HCT116 (cell line): ENCODE measurements around the gene ATG5. TPM values are rescaled to one million over a fixed set of nuclear protein-coding genes. Genes with fewer than 3 reads are reported as not detected.
A peak's percentile ranks its signal among the peaks of the same experiment; 100 is the strongest.

Experiments
- ATAC-seq: fragments of 200-7000 bp; cut with Tn5 transposase; 2 replicates; pipeline ENCODE4 v1.9.1; 2020; ENCODE audit warnings: mild to moderate bottlenecking, moderate library complexity
- BruUV-seq: library from RNA; stranded (reverse); fragments of 400-500 nt; replicated peaks from 2 replicates; lab custom pipeline; 2021; lab: Mats Ljungman, UMichigan
- CTCF ChIA-PET: fragments of 300-600 bp; sonication (Branson Sonifier 250); formaldehyde crosslinking; loops from one replicate; lab custom pipeline; 2021; ENCODE audit warnings: antibody characterized with exemption; lab: Charles Lee
- POLR2A ChIA-PET: fragments of 300-600, 350-600 bp; sonication (Branson Sonifier 250); formaldehyde crosslinking; loops from one replicate; lab custom pipeline; 2021; ENCODE audit warnings: antibody characterized with exemption; lab: Charles Lee
- RAD21 ChIA-PET, 2 experiments: fragments of 300-600 bp; sonication (Branson Sonifier 250); formaldehyde crosslinking; loops; one replicate each; lab custom pipeline; 2023; ENCODE audit warnings: low total read pairs in 2 of 2; ENCODE audit not compliant: uncharacterized antibody in 2 of 2, unreplicated experiment in 2 of 2, low non-redundant PET in 1 of 2; lab: Charles Lee
- DNase-seq: peaks from one replicate; pipeline ENCODE4 v3.0.0-alpha.2; 2010; ENCODE audit warnings: low read depth, low spot score
- H2AFZ ChIP-seq: fragments of 200-600 bp; shearing (Covaris generic), sonication (generic); 2 replicates; pipeline ENCODE4 v1.6.1; 2017; ENCODE audit warnings: low read depth, mixed run types, mixed read lengths, antibody characterized with exemption, low read length; ENCODE audit not compliant: poor library complexity, severe bottlenecking
- H3K27ac ChIP-seq: 2 replicates; pipeline ENCODE4 v1.5.1; 2012; ENCODE audit warnings: low read depth, low read length
- H3K27me3 ChIP-seq: fragments of 200-600 bp; sonication (generic); 2 replicates; pipeline ENCODE4 v1.6.1; 2016; ENCODE audit warnings: mixed run types, low read length, mixed read lengths; ENCODE audit not compliant: insufficient read depth
- H3K36me3 ChIP-seq, 2 experiments: fragments of 200-500 bp in 1 of 2; fragments of 200-600 bp in 1 of 2; sonication (Bioruptor generic) in 1 of 2; sonication (generic) in 1 of 2; 2 replicates each; pipeline versions ENCODE4 v1.5.1 to v1.6.1; 2014 to 2016; ENCODE audit warnings: low read length in 2 of 2, inconsistent platforms in 1 of 2, mixed read lengths in 1 of 2, mixed run types in 1 of 2; ENCODE audit not compliant: insufficient read depth in 2 of 2, control insufficient read depth in 1 of 2
- H3K4me1 ChIP-seq, 2 experiments: fragments of 200-600 bp in 1 of 2; sonication (generic) in 1 of 2; 2 replicates each; pipeline versions ENCODE4 v1.5.1 to v1.6.1; 2012 to 2017; ENCODE audit warnings: low read length in 2 of 2, inconsistent platforms in 1 of 2, mild to moderate bottlenecking in 1 of 2, mixed read lengths in 1 of 2, mixed run types in 1 of 2, moderate library complexity in 1 of 2; ENCODE audit not compliant: insufficient read depth in 2 of 2, control insufficient read depth in 1 of 2
- H3K4me2 ChIP-seq: fragments of 200-600 bp; sonication (generic); 2 replicates; pipeline ENCODE4 v1.6.1; 2017; ENCODE audit warnings: mixed run types, low read length, mixed read lengths
- H3K4me3 ChIP-seq, 2 experiments: fragments of 200-600 bp in 1 of 2; sonication (generic) in 1 of 2; replicated peaks in 1 of 2; 2 replicates each; pipeline ENCODE4 v1.5.1; 2011 to 2016; ENCODE audit warnings: low read length in 2 of 2, control low read depth in 1 of 2, low read depth in 1 of 2, mild to moderate bottlenecking in 1 of 2, mixed read lengths in 1 of 2, mixed run types in 1 of 2
- H3K79me2 ChIP-seq: fragments of 200-600 bp; sonication (generic); 2 replicates; pipeline ENCODE4 v1.6.1; 2017; ENCODE audit warnings: mild to moderate bottlenecking, mixed run types, low read length, moderate library complexity, mixed read lengths; ENCODE audit not compliant: insufficient read depth
- H3K9ac ChIP-seq: fragments of 200-600 bp; sonication (generic); 2 replicates; pipeline ENCODE4 v1.6.1; 2016; ENCODE audit warnings: low read length, mixed read lengths
- H3K9me2 ChIP-seq: fragments of 200-600 bp; sonication (generic), shearing (Covaris generic); 2 replicates; pipeline ENCODE4 v1.6.1; 2017; ENCODE audit warnings: mixed run types, mild to moderate bottlenecking, moderate library complexity; ENCODE audit not compliant: insufficient read depth
- H3K9me3 ChIP-seq, 2 experiments: fragments of 200-500 bp in 1 of 2; fragments of 200-600 bp in 1 of 2; sonication (Bioruptor generic) in 1 of 2; sonication (generic) in 1 of 2; 2 replicates each; pipeline ENCODE4 v1.6.1; 2014 to 2017; ENCODE audit warnings: low read length in 2 of 2, mixed read lengths in 2 of 2, inconsistent platforms in 1 of 2, low read depth in 1 of 2, mild to moderate bottlenecking in 1 of 2, mixed run types in 1 of 2, moderate library complexity in 1 of 2; ENCODE audit not compliant: control insufficient read depth in 1 of 2, insufficient read depth in 1 of 2
- H4K20me1 ChIP-seq: fragments of 200-600 bp; sonication (generic), shearing (Covaris generic); 2 replicates; pipeline ENCODE4 v1.6.1; 2017; ENCODE audit warnings: mixed run types, mild to moderate bottlenecking, moderate library complexity; ENCODE audit not compliant: insufficient read depth
- CBX3 ChIP-seq: IDR thresholded peaks from 2 replicates; pipeline ENCODE4 v1.6.1; 2012; ENCODE audit warnings: low read depth
- CTCF ChIP-seq, 3 experiments: fragments of 200-600 bp in 1 of 3; sonication (generic) in 1 of 3; IDR thresholded peaks in 2 of 3; conservative IDR thresholded peaks in 1 of 3; 2 replicates each; pipeline ENCODE4 v1.5.1; 2012 to 2017; ENCODE audit warnings: low read depth in 2 of 3, low read length in 2 of 3, antibody characterized with exemption in 1 of 3, borderline replicate concordance in 1 of 3, control low read depth in 1 of 3, mild to moderate bottlenecking in 1 of 3, mixed read lengths in 1 of 3, mixed run types in 1 of 3, moderate library complexity in 1 of 3; ENCODE audit not compliant: insufficient read depth in 1 of 3
- EZH2phosphoT487 ChIP-seq: fragments of 200-600 bp; IDR thresholded peaks from 2 replicates; pipeline ENCODE4 v1.6.1; 2018; ENCODE audit warnings: antibody characterized with exemption, borderline replicate concordance
- RAD21 ChIP-seq: IDR thresholded peaks from 2 replicates; pipeline ENCODE4 v1.6.1; 2012; ENCODE audit warnings: low read depth, mild to moderate bottlenecking
- REST ChIP-seq: IDR thresholded peaks from 2 replicates; pipeline ENCODE4 v1.6.1; 2012; ENCODE audit warnings: low read depth
- intact Hi-C: fragments of 100-400 bp; cut with micrococcal nuclease; formaldehyde crosslinking; loops from 2 replicates; pipeline ENCODE4 v1.10.0; 2022
- total RNA-seq: library from RNA; stranded (reverse); gene quantifications from one replicate; pipeline ENCODE4 v1.2.1, GENCODE V29; 2021; ENCODE audit not compliant: unreplicated experiment

ATG5 gene
- total RNA-seq, 1 experiment from 2014 or later = 39.6 TPM

GRCh38 chr6:106339334-106340029, 13.9 kb upstream of the ATG5 start:
- no peaks in the 10 kb centered on the region for H3K9me2 ChIP-seq
- peak overlapping the region; percentile 95 for H2AFZ ChIP-seq
- peak overlapping the region; percentile 53 for H3K4me2 ChIP-seq
- TF ChIP-seq REST (no peak), CBX3 (0 out of 2 replicates have a peak, but pooled peaks have one; percentile 13), RAD21 (peak; percentile 87), CTCF (IDR thresholded peaks at IDR 0.05 in 2 of 3, conservative IDR thresholded peaks at IDR 0.05 in 1 of 3; ENCODE audit: borderline replicate concordance in 1 of 3, insufficient read depth in 1 of 3, low read depth in 2 of 3, low read length in 2 of 3) (peak; percentile 82 to 87 (median 84); a peak in 5 of 6 replicates), EZH2phosphoT487 (no peak)
- POLR2A ChIA-PET = interaction anchor here (0.9 to 1.4 kb wide), 2 partner anchors 14 to 776 kb away, joined by 3 to 6 read pairs; partner anchors contain the start of genes ATG5 and BEND3
- peak; percentile 57 for DNase-seq
- no peaks in the 10 kb centered on the region for H3K79me2 ChIP-seq
- ATAC-seq = peak; percentile 97
- no peaks in the 10 kb centered on the region for H4K20me1 ChIP-seq
- RAD21 ChIA-PET = interaction anchor here (0.7 to 1.6 kb wide), 5 partner anchors 222 to 658 kb away, joined by 3 to 10 read pairs (median 3); no protein-coding TSS in a partner anchor
- peaks cover 4 to 13% of the 10 kb centered on the region in 2 experiments; a peak in 2 of 4 replicates for H3K4me1 ChIP-seq
- intact Hi-C loops = loop anchor here (1.0 to 2.0 kb wide), 4 partner anchors 21 to 639 kb away; partner anchors contain the start of gene CRYBG1
- H3K9ac ChIP-seq = no peak overlapping the region
- CTCF ChIA-PET = interaction anchor here (0.6 to 2.7 kb wide), 25 partner anchors 8 to 908 kb away, joined by 3 to 49 read pairs (median 5); partner anchors contain the start of genes ATG5 and CRYBG1
- peak overlapping the region in 1 of 2 experiments; percentile 13; a peak in 1 of 4 replicates for H3K4me3 ChIP-seq
- H3K27ac ChIP-seq = no peak overlapping the region
- H3K9me3 ChIP-seq = no peaks in the 10 kb centered on the region
- H3K36me3 ChIP-seq = no peaks in the 10 kb centered on the region
- no TSS peak for BruUV-seq
- no peaks in the 10 kb centered on the region for H3K27me3 ChIP-seq
